ENCODE data around the gene EMILIN2. TPM values are rescaled to one million over a fixed set of nuclear protein-coding genes. Genes with fewer than 3 reads are reported as not detected.

Gene EMILIN2
- total and polyA plus RNA-seq, 4 donors = 13.5 to 63.2 (median 36.0) TPM

GRCh38 chr18:2961821-2962220 is 115.0 kb downstream of the EMILIN2 start:
- Histone ChIP-seq H3K27me3 (ENCODE audit: control insufficient read depth in 3 of 3, insufficient read depth in 3 of 3, low read length in 2 of 3) (no peaks in the 10 kb centered on the region), H3K9ac (ENCODE audit: insufficient read depth in 1 of 2, low read length in 2 of 2) (no peak overlapping the region), H3K4me1 (ENCODE audit: control insufficient read depth in 5 of 5, insufficient read depth in 5 of 5, low read length in 5 of 5) (peaks cover 0 to 23% (median 0%) of the 10 kb centered on the region in 5 donors), H3K9me3 (ENCODE audit: control insufficient read depth in 4 of 4, insufficient read depth in 3 of 4, low read length in 3 of 4) (no peaks in the 10 kb centered on the region), H3K4me3 (no peak overlapping the region), H3K27ac (ENCODE audit: low read depth in 1 of 2, low read length in 1 of 2) (peak overlapping the region in 1 of 2 donors; percentile 67), H3K36me3 (ENCODE audit: control insufficient read depth in 4 of 4, insufficient read depth in 4 of 4, low read length in 4 of 4) (peaks cover 0 to 3% (median 0%) of the 10 kb centered on the region in 4 donors)
- ATAC-seq (ENCODE audit: insufficient read depth, low FRiP score) (no peak), DNase-seq (no peak)
- no peak for TF ChIP-seq CTCF (IDR thresholded peaks at IDR 0.05; ENCODE audit: control extremely low read depth, extremely low read depth)
- WGBS, 2 donors = 22% methylated on average over 4 of the region's 4 CpGs

GRCh38 chr18:2963048-2963447 is 116.2 kb downstream of the EMILIN2 start:
- no peak overlapping the region for H3K27ac ChIP-seq (ENCODE audit: low read depth in 1 of 2, low read length in 1 of 2)
- peaks cover 0 to 20% (median 0%) of the 10 kb centered on the region in 5 donors for H3K4me1 ChIP-seq (ENCODE audit: control insufficient read depth in 5 of 5, insufficient read depth in 5 of 5, low read length in 5 of 5)
- no peaks in the 10 kb centered on the region for H3K9me3 ChIP-seq (ENCODE audit: control insufficient read depth in 4 of 4, insufficient read depth in 3 of 4, low read length in 3 of 4)
- ATAC-seq (ENCODE audit: insufficient read depth, low FRiP score) = no peak
- H3K36me3 ChIP-seq (ENCODE audit: control insufficient read depth in 4 of 4, insufficient read depth in 4 of 4, low read length in 4 of 4) = no peaks in the 10 kb centered on the region
- no peaks in the 10 kb centered on the region for H3K27me3 ChIP-seq (ENCODE audit: control insufficient read depth in 3 of 3, insufficient read depth in 3 of 3, low read length in 2 of 3)
- 32 to 60% methylated on average over 3 of the region's 3 CpGs for WGBS, 2 donors
- TF ChIP-seq CTCF (IDR thresholded peaks at IDR 0.05; ENCODE audit: control extremely low read depth, extremely low read depth) = no peak
- H3K4me3 ChIP-seq = no peak overlapping the region
- no peak overlapping the region for H3K9ac ChIP-seq (ENCODE audit: insufficient read depth in 1 of 2, low read length in 2 of 2)
- DNase-seq = no peak

- Histone ChIP-seq H3K9ac (ENCODE audit: insufficient read depth in 1 of 2, low read length in 2 of 2) (no peak overlapping the region), H3K36me3 (ENCODE audit: control insufficient read depth in 4 of 4, insufficient read depth in 4 of 4, low read length in 4 of 4) (no peaks in the 10 kb centered on the region), H3K9me3 (ENCODE audit: control insufficient read depth in 4 of 4, insufficient read depth in 3 of 4, low read length in 3 of 4) (no peaks in the 10 kb centered on the region), H3K4me3 (no peak overlapping the region), H3K27ac (ENCODE audit: low read depth in 1 of 2, low read length in 1 of 2) (no peak overlapping the region), H3K4me1 (ENCODE audit: control insufficient read depth in 5 of 5, insufficient read depth in 5 of 5, low read length in 5 of 5) (peaks cover 0 to 17% (median 0%) of the 10 kb centered on the region in 5 donors), H3K27me3 (ENCODE audit: control insufficient read depth in 3 of 3, insufficient read depth in 3 of 3, low read length in 2 of 3) (no peaks in the 10 kb centered on the region)
- DNase-seq (no peak), ATAC-seq (ENCODE audit: insufficient read depth, low FRiP score) (no peak)
- TF ChIP-seq CTCF (IDR thresholded peaks at IDR 0.05; ENCODE audit: control extremely low read depth, extremely low read depth) = no peak
- WGBS, 2 donors = 77 to 85% methylated on average over 8 of the region's 8 CpGs
These were observed 117.7 kb downstream of the EMILIN2 start for GRCh38 chr18:2964361-2965010.

Other genes with a start within 250 kb of the EMILIN2 start
- 100 to 1,000 TPM in 1 of 2 donors, 10 to 100 TPM in 1; 40.3 to 179 TPM for gene SMCHD1, start 191.3 kb upstream of the EMILIN2 start, total RNA-seq
- 10 to 100 TPM in 1 of 2 donors, 1 to 10 TPM in 1; 7.3 to 22.6 TPM for gene SMCHD1, start 191.3 kb upstream of the EMILIN2 start, polyA plus RNA-seq
- gene LPIN2, start 166.1 kb downstream of the EMILIN2 start, total RNA-seq = 10 to 100 TPM; 42.7 to 46.3 TPM
- gene LPIN2, start 166.1 kb downstream of the EMILIN2 start, polyA plus RNA-seq = 10 to 100 TPM; 11.2 to 22.3 TPM

Measured in lung (tissue), 12 donors.